ENCODE measurements around the gene TFPT. TPM values are rescaled to one million over a fixed set of nuclear protein-coding genes. Genes with fewer than 3 reads are reported as not detected.
A peak's percentile ranks its signal among the peaks of the same experiment; 100 is the strongest.

TFPT gene
- total and polyA plus RNA-seq, 2 of the 13 experiments (the other 11 are each of a cell fraction or from before 2014, with no cell fraction given) = 8.4 to 10.7 TPM

DNA sequence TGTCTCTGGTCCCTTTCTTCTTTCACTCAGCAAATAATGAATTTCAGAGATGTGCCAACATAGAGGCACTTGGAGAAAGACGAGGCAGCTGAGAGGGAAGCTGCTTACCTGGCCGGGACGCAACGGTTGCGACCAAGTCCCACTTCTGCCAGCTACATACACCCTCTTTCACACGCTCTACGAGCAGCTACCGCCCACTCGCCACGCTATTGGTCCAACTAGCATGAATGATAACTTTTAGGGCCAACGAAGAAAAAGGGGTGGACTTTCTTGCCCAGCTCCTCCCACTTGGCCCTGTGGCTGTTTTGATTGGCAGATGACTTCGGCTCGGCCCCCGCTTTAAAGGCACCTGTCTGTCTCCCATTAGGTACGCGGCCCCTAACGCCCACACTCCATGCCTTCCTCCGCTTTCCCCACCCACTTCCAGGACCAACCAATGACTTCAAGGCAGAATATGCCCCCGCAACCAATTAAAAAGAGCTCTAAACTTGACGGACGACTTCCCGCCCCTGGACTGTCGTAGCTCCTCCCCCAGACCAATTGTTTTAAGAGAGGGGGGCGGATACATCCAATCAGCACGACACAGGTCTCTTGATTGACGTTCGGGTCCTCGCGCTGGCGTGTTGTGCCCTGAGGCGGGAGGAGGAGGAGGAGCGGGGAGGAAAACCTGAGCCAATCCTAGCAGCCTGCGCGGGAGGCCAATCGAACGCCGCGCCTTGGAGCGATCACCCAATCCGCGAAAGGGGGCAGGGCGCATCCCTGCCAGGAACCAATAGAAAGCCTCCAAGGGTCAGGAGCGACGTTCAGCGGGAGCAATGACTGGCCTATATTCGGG, 21.6 kb upstream of the TFPT start (continued):
- peak; percentile 67 for TF ChIP-seq MNT (IDR thresholded peaks at IDR 0.05)
- TF ChIP-seq, protein P1, sequence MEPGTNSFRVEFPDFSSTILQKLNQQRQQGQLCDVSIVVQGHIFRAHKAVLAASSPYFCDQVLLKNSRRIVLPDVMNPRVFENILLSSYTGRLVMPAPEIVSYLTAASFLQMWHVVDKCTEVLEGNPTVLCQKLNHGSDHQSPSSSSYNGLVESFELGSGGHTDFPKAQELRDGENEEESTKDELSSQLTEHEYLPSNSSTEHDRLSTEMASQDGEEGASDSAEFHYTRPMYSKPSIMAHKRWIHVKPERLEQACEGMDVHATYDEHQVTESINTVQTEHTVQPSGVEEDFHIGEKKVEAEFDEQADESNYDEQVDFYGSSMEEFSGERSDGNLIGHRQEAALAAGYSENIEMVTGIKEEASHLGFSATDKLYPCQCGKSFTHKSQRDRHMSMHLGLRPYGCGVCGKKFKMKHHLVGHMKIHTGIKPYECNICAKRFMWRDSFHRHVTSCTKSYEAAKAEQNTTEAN (CRISPR knock-in tag; conservative IDR thresholded peaks at IDR 0.05) = no peak
- TF ChIP-seq, protein P2, sequence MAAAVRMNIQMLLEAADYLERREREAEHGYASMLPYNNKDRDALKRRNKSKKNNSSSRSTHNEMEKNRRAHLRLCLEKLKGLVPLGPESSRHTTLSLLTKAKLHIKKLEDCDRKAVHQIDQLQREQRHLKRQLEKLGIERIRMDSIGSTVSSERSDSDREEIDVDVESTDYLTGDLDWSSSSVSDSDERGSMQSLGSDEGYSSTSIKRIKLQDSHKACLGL (CRISPR knock-in tag; IDR thresholded peaks at IDR 0.05) = no peak; the same call in 1 of the 2 replicates
- TF ChIP-seq MED13 (CRISPR knock-in tag; IDR thresholded peaks at IDR 0.05) = no peak
- peak; percentile 16; the same call in 1 of the 2 replicates for TF ChIP-seq HOXA3 (CRISPR knock-in tag; IDR thresholded peaks at IDR 0.05)
- peak; percentile 7 for TF ChIP-seq TEAD3 (CRISPR knock-in tag; optimal IDR thresholded peaks at IDR 0.05; ENCODE audit: borderline replicate concordance)
- no peak for TF ChIP-seq JARID2 (CRISPR knock-in tag; IDR thresholded peaks at IDR 0.05; ENCODE audit: insufficient replicate concordance)
- TF ChIP-seq, protein P3, sequence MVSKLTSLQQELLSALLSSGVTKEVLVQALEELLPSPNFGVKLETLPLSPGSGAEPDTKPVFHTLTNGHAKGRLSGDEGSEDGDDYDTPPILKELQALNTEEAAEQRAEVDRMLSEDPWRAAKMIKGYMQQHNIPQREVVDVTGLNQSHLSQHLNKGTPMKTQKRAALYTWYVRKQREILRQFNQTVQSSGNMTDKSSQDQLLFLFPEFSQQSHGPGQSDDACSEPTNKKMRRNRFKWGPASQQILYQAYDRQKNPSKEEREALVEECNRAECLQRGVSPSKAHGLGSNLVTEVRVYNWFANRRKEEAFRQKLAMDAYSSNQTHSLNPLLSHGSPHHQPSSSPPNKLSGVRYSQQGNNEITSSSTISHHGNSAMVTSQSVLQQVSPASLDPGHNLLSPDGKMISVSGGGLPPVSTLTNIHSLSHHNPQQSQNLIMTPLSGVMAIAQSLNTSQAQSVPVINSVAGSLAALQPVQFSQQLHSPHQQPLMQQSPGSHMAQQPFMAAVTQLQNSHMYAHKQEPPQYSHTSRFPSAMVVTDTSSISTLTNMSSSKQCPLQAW (CRISPR knock-in tag; IDR thresholded peaks at IDR 0.05) = no peak; the same call in 1 of the 2 replicates
- no peak for TF ChIP-seq ISL2 (CRISPR knock-in tag; IDR thresholded peaks at IDR 0.05)
- TF ChIP-seq AKNA (CRISPR knock-in tag; IDR thresholded peaks at IDR 0.05; ENCODE audit: borderline replicate concordance) = no peak
- no peak for TF ChIP-seq ZNF253 (CRISPR knock-in tag; IDR thresholded peaks at IDR 0.05; ENCODE audit: borderline replicate concordance)
- TF ChIP-seq SRF (IDR thresholded peaks at IDR 0.05; ENCODE audit: low read depth, low read length) = no peak
- TF ChIP-seq ZNF337 (CRISPR knock-in tag; IDR thresholded peaks at IDR 0.05; ENCODE audit: borderline replicate concordance, low read depth) = no peak
- no peak for TF ChIP-seq ZFY (CRISPR knock-in tag; IDR thresholded peaks at IDR 0.05)
- no peak for TF ChIP-seq PHF20 (CRISPR knock-in tag; IDR thresholded peaks at IDR 0.05)
- no peak for TF ChIP-seq TP53 (CRISPR knock-in tag; conservative IDR thresholded peaks at IDR 0.05)
- TF ChIP-seq ZNF766 (CRISPR knock-in tag; IDR thresholded peaks at IDR 0.05; ENCODE audit: borderline replicate concordance) = no peak; the same call in 1 of the 2 replicates
- TF ChIP-seq SIX1 (CRISPR knock-in tag; IDR thresholded peaks at IDR 0.05; ENCODE audit: borderline replicate concordance) = no peak
- no peak for TF ChIP-seq KLF6 (CRISPR knock-in tag; IDR thresholded peaks at IDR 0.05)
